Stimulated activated CD4-positive, alpha-beta T cell treated with anti-CD3 and anti-CD28 coated beads, Interleukin-12 subunit alpha, Interleukin-12 subunit beta, amount 100 ng/mL, for 48 hours (primary cell): ENCODE results near the gene SWSAP1.
A peak's percentile ranks its signal among the peaks of the same experiment; 100 is the strongest.
"Not testable (repeated sequence)": the region's sequence is repeated elsewhere in the genome, so short reads cannot be mapped to it uniquely, and the experiment has no call there.

ENCODE experiments used
- DNase-seq, 3 donors: peaks; one replicate each; pipeline ENCODE4 v3.0.0-alpha.2; 2020; ENCODE audit warnings: low read depth in 2 of 3, low spot score in 1 of 3

The SWSAP1 gene

DNA sequence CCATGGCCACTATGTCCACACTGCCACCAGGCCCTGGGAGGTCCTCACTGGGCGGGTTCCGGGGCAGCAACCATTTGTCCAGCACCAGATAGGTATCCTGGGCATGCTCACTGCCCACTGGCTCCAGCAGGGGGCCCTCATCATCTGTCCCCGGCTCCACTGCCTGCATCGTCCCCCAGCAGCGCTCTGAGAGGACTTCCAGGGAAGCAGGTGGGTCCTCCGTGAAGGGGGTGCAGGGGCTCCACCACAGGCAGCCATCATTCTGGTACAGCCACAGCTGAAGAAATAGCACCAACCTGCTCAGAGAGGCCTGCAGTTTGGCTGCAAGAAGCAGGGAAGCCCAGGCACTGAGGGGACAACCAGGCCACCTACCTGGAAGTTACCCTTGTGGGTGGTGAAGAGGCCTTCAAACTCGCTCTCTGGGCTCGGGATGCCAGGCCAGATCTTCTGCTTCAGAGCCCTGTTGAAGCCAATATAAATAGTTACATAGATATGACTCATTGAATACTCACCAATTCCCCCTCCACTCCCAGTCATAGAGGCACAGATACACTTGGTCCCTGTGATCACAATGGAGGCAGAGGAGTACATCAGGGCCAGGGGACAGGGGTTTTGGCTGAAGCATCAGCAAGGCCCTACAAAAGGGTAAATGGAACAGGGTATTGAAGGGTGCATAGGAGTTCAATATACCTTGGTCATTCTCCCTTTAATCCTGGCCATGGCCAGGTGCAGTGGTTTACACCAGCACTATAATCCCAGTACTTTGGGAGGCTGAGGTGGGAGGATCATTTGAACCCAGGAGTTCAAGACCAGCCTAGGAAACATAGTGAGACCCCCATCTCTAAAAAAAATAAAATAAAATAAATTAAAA, 4.1 kb downstream of the SWSAP1 start:
- no peak for DNase-seq

DNA sequence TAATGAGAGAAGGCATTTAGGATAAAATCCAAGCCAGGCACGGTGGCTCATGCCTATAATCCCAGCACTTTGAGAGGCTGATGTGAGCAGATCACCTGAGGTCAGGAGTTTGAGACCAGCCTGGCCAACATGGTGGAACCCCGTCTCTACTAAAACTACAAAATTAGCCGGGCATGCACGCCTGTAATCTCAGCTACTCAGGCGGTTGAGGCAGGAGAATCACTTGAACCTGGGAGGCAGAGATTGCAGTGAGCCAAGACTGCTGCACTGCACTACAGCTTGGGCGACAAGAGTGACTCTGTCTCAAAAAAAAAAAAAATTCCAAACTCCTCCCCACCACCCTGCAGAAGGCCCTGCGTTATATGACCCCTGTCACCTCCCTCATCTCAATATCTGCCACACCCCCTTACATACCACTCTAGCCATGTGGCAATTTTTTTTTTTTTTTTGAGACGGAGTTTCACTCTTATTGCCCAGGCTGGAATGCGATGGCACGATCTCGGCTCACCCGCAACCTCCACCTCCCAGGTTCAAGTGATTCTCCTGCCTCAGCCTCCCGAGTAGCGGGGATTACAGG, 4.9 kb downstream of the SWSAP1 start:
- not testable (repeated sequence) for DNase-seq

DNA sequence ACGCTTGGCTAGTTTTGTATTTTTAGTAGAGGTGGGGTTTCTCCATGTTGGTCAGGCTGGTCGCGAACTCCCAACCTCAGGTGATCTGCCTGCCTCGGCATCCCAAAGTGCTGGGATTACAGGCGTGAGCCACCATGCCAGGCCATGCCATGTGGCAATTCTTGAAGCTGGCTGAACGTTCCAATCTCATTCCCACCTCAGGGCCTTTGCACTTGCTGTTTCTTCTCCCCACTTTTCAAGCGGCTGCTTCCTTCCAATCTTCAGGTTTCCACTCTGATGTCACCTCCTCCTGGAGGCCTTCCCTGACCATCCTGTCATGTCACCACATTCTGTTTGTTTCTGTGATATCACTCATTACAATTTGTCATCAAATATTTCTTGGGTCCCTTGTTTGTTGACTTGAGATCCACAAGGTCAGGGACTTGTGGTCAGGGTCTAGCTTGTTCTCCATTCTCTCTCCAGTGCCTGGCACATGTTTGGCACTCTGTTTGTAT, 5.4 kb downstream of the SWSAP1 start:
- no peak for DNase-seq

DNA sequence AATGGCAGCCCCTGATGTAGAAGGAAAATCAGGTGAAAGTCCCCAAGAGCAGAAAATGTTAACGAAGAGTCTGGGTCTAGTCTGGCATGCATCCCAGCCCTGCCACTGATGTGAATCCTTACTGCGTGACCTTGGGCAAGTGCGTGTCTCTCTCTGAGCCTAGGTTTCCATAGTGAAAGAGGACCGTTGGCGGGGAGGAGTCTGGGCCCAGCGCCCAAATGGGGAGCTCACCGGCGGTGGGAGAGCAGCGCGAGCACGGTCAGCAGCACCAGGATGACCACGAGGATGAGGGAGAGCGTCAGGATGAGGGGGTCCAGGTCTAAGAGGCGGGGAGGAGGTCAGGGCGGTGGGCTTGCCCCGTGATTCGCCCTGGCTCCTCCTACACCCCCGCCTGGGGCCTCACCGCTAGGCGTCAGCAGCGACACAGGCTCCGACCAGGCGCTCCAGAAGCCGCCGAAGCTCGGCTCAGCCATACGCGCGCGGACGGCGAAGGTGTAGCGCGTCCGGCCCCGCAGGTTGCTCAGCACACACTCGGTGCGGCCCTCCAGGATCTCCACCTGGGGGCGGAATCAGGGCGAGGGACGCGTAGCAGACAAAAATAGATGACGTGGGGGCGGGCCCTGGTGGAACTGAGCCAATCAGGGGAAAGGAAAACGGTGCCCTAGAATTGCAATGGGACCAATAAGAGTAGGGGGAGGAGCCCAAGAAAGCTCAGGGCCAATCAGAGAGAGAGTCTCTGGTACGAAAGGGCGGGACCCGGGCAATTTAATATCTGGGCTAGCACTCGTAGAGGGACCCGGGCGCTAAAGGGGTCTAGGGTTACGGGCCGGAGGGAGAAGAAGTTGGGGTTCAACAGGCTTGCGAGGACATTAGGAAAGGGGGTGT, 6.4 kb downstream of the SWSAP1 start:
- DNase-seq: peak; percentile 93 to 95 (median 93)

DNA sequence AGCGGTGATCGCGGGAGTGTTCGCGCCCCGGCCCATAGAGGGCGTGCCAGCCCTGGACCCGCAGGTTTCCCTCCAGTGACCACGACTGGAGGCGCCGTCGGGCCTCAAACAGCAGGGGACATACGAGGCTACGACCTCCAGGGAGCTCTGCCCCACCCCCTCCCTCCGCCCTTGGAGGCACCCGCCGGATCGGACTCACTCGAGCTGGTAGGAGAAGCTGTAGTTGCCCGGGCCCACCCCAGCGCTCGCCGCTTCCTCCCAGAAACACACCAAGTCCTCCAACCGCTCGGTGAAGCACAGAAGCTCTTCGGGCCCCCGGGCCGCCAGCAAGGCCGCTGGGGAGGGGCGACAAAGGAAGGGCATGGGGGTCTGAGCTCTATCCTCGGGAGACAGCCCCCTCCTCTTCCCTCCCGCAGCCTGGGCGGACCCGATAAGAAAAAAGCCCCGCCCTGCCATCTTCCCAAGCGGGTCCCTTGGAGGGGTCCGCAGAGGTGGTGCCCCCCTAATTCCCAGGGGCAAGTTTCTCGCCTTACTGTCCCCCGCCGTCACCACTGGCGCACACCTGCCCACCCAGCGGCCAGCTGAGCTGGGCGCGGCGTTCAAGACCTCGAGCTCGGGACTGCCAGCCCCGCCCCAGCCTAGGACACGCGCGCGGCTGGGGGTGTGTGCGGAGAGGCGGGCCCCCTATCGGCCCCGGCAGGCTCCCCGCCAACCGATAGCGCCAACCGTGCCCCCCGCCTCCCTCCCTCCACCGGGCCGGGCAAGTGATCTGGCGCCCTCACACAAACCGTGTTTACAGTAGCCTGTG, 8.6 kb downstream of the SWSAP1 start:
- DNase-seq: peak in 2 of 3 donors; percentile 24 to 46

DNA sequence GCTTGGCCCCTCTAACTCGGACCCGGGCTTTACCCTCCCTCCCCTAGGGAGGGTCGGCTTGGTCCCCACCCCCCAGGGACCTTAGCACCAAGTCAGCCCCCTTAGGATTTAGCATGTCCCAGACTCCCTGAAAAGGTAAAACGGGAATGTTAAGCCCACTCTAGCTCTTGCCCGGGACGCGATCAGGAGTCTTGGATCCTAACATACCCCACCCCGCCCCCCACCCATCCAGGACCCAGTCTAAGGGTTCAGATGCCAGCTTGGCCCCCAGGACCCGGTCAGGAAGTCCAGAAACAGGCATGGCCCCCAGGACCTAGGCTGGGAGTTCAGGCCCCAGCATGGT, 9.2 kb downstream of the SWSAP1 start:
- no peak for DNase-seq

DNA sequence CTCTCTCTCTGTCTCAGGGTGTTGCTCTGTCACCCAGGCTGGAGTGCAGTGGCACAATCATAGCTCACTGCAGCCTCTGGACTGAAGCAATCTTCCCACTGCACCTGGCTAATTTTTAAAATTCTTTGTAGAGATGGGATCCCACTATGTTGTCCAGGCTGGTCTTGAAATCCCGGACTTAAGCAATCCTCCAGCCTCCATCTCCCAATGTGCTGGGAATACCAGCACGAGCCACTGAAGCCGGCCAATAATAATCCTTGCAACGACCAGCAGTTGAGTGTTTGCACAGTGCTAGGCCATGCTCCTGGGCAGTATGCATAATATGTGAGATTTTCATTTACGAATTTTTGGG, 10.3 kb downstream of the SWSAP1 start:
- no peak for DNase-seq

DNA sequence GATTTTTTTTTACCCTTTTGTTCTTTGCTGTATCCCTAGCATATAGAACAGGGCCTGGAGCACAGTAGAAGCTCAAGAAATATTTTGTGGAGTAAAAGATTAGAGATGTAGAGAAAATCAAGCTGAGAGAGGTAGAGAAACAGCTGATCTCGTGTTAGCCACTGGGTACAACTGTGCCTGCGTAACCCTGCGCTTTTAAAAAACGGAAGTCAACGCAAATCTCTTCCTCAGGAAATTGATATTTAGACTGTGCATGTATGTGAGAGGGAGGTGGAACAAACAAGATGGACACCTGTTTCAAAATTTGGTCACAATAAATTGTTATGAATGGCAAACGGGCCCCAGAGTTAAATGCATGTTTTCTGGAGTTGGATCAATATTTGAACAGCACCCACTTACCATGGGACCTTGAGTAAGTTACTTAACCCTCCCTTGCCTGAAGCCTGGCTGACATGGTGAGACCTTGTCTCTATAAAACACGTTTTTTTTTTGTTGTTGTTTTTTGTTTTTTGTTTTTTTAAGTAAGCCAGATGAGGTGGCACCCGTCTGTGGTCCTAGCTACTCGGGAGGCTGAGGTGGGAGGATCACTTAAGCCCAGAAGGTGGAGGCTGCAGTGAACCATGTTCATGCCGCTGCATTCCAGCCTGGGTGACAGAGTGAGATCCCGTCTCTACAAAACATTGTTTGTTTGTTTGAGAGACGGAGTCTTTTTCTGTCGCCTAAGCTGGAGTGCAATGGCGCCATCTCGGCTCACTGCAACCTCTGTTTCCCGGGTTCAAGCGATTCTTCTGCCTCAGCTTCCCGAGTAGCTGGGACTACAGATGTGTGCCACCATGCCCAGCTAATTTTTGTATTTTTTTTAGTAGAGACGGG, 12.9 kb downstream of the SWSAP1 start:
- DNase-seq: no peak

DNA sequence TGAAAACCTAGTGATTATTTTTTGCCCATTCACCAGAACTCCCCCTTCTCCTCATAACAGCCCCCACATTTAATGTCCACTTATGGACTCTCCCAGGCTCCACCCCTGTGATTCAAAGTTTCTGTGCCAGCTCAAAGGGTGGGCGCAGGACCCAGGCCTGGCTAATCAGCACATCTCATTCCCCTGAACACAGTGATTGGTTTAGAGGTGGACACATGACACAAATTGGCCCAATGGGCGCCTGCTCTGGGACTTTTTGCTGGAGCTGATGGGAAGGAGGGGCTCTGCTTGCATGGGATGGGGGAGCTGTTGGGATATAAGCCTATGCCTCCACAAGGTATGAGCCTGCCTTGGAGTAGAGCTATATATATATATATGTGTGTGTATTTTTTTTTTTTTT, 15.9 kb downstream of the SWSAP1 start:
- DNase-seq: no peak

DNA sequence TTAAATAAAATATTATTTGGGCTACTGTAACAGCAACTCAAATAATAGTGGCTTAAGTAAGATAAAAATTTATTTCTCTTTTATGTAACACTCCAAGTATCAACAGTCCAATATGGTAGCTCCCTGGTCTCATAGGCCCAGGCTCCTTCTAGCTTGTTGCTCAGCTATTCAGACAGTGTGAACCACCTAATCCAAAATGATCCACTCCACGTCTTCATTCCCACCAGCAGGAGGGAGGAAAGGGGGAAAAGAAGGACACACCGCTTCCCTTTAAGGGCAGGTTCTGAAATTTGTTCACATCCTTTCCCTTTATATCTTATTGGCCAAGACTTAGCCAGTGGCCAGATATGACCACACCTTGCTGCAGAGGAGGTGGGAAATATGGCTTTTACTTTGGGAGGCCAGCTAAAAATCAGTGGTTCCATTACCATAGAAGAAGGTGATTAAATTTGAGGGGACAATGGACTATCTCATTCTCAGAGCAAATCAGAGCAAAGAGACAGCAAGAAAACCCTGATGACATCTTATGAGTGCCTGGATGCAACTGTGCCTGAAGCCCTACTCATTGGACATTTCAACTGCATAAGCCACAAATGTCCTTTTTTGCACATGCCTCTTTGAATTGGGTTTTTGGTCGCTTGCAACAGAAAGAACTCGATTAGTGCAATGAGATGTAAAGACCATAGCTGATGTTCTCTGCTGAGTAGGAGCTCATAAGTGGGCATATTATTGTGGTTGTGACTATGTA, 16.6 kb downstream of the SWSAP1 start:
- DNase-seq: no peak

DNA sequence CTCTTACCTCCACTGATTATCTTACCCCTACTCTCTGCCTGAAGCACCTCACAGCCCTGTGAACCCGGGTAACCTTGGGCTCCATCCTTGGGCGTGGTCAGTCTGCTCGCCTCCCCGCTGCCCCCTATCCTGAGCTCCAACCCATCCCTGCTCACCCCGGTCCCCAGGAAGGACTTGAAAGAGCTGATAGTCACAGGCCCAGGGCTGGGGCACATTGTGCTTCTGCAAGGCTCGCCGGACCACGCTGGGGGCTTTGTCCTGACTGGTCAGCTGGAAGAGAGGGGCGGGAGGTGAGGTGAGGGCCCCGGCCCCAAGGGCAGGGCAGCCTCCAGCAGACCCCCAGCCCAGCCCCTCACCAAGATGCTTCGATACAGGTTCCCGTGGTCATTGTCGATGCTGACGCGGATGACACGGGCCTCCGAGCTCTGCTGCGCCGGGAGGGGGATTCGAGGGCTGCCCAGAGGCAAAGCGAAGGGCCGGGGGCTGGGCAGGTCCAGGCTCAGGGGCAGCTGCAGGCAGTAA, 22.7 kb downstream of the SWSAP1 start:
- DNase-seq: no peak

DNA sequence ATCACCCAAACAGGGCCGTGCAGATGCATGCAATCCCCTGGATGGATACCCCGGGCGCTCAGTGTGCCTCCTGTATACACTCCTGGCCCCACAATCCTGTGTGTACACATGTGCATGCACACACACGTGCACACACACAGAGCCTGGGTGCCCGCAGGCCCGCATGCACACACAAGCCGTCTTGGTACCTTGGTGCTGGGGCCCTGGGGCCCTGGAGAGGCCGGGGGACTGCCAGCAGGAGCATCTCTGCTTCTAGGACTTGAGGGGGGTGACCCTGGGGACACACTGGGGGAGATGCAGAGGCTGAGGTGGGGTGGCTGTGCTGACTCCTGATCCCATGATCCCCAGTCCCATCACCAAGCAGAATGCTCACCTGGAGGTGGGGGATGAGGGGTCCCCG, 25.2 kb downstream of the SWSAP1 start:
- DNase-seq: no peak

DNA sequence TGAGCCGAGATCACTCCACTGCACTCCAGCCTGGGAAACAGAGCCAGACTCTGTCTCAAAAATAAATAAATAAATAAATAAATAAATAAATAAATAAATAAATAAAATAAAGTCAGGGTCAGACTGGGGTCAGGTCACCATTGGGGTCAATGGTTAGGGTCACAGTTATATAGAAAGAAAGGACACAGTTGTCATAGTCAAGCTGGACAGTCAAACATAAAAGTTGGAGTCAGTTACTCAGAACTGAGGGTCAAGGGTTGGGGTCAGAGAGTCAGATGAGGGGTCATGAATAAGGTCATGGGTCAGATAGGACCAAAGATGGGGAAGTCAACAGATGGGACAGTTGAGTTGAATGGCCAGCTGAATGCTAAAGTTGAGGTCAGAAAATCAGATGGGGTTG, 26.3 kb downstream of the SWSAP1 start:
- no peak for DNase-seq

DNA sequence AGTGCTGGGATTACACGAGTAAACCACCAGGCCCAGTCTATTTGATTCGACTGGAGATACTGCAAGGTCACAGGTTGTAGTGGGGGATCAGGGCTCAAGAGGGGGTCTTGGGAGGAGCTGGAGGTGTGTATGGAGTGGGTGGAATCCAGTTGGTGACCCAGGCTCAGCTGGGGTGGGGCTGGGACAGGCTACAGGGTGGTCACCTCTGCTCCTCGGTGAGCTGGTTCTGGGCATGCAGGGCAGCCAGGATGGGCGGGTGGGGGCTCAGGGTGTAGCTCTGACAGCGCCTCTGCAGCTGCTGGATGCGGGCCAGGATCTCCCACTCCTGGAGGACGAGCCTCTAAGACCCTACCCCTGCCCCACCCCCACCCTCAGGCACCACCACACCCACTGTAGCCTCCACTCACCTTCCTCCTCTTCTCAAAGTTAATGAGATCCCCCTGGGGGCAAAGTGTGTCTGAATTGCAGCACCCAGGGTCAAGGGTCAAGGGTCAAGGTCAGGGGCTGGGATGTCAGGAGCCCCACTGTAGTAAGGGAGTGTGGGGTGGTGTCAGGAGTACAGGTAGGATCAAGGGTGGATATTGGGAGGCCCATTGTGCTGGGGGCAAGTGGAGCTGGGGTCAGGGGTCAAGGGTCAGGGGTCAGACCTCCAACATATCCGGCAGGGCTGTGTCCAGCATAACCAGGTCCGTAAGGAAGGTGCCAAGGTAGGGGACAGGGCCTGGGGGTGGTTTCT, 27.5 kb downstream of the SWSAP1 start:
- no peak for DNase-seq

DNA sequence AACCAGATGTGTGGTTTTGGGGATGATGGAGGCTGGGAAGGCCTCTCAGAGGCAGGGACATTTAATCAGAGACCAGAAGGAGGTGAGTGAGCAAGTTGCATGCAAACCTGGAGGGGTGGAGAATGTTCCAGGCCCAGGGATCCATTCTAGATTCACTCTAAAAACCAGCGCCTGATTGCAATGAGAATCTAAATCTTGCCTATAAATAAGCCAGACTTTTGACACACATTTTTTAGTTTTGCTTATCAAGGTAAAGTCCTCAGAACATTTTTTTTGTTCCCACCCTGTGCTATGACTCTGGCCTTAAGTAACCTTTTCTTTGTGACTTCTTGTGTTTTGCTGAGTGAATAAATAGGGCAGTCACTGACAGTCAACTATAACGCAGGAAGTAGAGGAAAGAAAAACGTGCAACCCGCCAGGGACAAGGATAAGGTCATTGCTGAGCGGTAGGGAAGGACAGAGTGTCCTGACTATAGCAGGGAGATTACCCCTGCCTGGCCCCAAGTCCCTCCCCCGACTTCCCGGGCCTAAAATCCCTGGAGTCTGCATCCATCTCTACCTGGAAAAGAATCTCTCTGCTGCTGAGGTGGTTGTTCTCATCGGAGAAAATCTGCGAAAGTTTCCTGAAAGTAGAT, 30.2 kb downstream of the SWSAP1 start:
- no peak for DNase-seq

DNA sequence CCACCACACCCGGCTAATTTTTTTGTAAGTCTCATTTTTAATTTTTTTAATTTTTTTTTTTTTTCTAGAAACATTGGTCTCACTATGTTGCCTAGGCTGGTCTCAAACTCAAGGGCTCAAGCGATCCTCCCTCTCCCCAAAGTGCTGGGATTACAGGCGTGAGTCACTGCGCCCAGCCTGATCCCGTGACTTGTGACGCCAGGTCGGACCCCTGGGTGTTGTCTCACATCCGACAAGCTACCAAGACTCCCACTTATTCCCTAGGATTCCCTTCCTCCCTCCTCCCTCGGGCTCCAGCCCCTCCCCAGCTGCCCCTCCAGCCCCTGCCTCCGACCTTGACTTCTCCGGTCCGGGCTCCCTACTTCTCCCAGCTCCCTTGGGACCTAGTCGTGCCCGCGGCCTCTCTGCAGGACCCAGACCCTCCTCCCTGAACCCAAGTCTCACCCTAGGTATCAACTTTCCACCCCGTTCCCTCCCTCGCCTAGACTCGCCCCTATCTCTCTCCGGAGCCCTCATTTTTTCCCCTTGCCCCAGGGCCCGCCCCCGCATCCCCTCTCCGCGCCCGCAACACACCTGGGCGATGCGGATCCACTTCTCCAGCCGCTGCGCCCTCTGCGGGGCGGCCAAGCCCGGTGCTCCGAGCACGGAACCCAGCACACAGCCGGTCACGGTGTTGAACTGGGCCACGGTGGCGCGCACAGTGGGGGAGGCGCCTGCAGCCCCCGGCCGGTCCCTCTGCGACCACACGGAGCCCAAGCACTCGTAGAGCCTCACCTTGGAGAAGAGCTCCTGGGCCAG, 31.6 kb downstream of the SWSAP1 start:
- peak in 2 of 3 donors; percentile 23 to 31 for DNase-seq

DNA sequence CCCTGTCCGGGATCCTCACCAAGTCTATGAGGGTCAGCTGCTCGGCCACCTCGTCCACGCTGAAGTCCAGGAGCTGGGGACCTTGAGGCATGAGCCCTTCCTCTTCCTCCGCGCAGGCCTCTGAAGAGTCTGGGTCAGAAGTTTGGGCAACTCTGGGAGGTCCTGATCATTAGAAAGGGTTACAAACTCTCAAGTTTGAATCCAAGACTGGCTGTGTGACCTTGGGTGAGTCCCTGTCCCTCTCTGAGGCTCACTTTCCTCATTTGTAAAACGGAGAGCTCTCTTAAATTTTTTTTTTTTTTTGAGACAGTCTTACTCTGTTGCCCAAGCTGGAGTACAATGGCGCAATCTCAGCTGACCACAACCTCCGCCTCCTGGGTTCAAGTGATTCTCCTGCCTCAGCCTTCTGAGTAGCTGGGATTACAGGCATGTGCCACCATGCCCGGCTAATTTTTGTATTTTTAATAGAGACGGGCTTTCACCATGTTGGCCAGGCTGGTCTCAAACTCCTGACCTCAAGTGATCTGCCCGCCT, 32.3 kb downstream of the SWSAP1 start:
- DNase-seq: not testable (repeated sequence)
